T1000 (cell line): Measurements from ENCODE around the gene TUSC2.
A peak's percentile ranks its signal among the peaks of the same experiment; 100 is the strongest.
"Not testable (repeated sequence)": the region's sequence is repeated elsewhere in the genome, so short reads cannot be mapped to it uniquely, and the experiment has no call there.

Source experiments
- DNase-seq: peaks from one replicate; lab custom pipeline; 2025; ENCODE audit warnings: mixed read lengths; lab: John Stamatoyannopoulos, UW

TUSC2 gene

GRCh38 chr3:50294089-50294488, 33.9 kb downstream of the TUSC2 start:
- no peak for DNase-seq

GRCh38 chr3:50293079-50293801, 34.8 kb downstream of the TUSC2 start:
- DNase-seq: no peak

GRCh38 chr3:50292159-50293078, 35.6 kb downstream of the TUSC2 start, which contains the start of gene IFRD2:
TSS of gene IFRD2 (minus strand) at chr3:50292429. CDS start at chr3:50292274, 155 bp downstream.
- DNase-seq: peak; percentile 97

- DNase-seq: no peak
Observed at GRCh38 chr3:50290161-50290641, 37.8 kb downstream of the TUSC2 start.

- no peak for DNase-seq
Observed at GRCh38 chr3:50289130-50289529, 38.9 kb downstream of the TUSC2 start.

GRCh38 chr3:50288387-50289007, 39.5 kb downstream of the TUSC2 start:
- DNase-seq: no peak

- no peak for DNase-seq
Observed at GRCh38 chr3:50287262-50287661, 40.8 kb downstream of the TUSC2 start.

- no peak for DNase-seq
Observed at GRCh38 chr3:50286322-50287227, 41.4 kb downstream of the TUSC2 start.

- not testable (repeated sequence) for DNase-seq
Observed at GRCh38 chr3:50284121-50284520, 43.9 kb downstream of the TUSC2 start.

GRCh38 chr3:50279255-50280016, 48.6 kb downstream of the TUSC2 start:
- DNase-seq: no peak

GRCh38 chr3:50278880-50279224, 49.2 kb downstream of the TUSC2 start, which contains the start of gene LSMEM2:
TSS of gene LSMEM2 (plus strand) at chr3:50279087. CDS start at chr3:50279114, 27 bp downstream.
- no peak for DNase-seq

- DNase-seq: no peak
Observed at GRCh38 chr3:50278123-50278879, 49.7 kb downstream of the TUSC2 start.

- no peak for DNase-seq
Observed at GRCh38 chr3:50276762-50277101, 51.3 kb downstream of the TUSC2 start.

GRCh38 chr3:50275996-50276761, 51.8 kb downstream of the TUSC2 start:
- DNase-seq: no peak

GRCh38 chr3:50275141-50275995, 52.7 kb downstream of the TUSC2 start:
- no peak for DNase-seq
